ENCODE measurements around the gene SEC16B.

DNA sequence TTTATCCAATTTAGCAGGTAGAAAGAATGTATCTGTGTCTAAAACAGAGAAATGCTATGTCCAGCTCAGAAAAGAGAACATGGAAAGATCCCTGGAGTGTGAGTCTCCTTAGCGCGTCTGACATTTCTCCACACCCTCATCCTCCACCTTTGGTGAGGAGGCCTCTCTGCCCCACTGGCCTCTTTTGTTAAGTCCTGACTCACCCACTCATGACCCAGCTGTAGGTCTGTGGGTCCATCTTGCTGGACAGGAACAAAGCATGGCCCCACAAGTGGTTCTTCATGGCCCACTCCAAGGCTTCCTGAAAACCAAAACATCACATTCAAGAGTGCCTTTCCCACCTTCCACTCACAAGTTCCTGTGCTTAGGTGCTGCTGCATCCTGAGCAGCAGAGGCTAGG lies 15.8 kb downstream of the SEC16B start:
- TF ChIP-seq, protein P1, sequence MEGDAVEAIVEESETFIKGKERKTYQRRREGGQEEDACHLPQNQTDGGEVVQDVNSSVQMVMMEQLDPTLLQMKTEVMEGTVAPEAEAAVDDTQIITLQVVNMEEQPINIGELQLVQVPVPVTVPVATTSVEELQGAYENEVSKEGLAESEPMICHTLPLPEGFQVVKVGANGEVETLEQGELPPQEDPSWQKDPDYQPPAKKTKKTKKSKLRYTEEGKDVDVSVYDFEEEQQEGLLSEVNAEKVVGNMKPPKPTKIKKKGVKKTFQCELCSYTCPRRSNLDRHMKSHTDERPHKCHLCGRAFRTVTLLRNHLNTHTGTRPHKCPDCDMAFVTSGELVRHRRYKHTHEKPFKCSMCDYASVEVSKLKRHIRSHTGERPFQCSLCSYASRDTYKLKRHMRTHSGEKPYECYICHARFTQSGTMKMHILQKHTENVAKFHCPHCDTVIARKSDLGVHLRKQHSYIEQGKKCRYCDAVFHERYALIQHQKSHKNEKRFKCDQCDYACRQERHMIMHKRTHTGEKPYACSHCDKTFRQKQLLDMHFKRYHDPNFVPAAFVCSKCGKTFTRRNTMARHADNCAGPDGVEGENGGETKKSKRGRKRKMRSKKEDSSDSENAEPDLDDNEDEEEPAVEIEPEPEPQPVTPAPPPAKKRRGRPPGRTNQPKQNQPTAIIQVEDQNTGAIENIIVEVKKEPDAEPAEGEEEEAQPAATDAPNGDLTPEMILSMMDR (IDR thresholded peaks at IDR 0.05) = no peak
- TF ChIP-seq POLR2A (IDR thresholded peaks at IDR 0.05) = no peak
